HG03159 (cell line): ENCODE measurements around the gene METTL15.
"Not testable (repeated sequence)": the region's sequence is repeated elsewhere in the genome, so short reads cannot be mapped to it uniquely, and the experiment has no call there.

Experiments
- ATAC-seq: cut with Tn5 transposase; IDR thresholded peaks from one replicate; pipeline ENCODE4 v1.9.1; 2021; ENCODE audit warnings: mild to moderate bottlenecking, moderate library complexity; ENCODE audit not compliant: unreplicated experiment

Gene METTL15, protein sequence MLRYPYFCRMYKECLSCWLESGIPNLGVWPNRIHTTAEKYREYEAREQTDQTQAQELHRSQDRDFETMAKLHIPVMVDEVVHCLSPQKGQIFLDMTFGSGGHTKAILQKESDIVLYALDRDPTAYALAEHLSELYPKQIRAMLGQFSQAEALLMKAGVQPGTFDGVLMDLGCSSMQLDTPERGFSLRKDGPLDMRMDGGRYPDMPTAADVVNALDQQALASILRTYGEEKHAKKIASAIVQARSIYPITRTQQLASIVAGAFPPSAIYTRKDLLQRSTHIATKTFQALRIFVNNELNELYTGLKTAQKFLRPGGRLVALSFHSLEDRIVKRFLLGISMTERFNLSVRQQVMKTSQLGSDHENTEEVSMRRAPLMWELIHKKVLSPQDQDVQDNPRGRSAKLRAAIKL

DNA sequence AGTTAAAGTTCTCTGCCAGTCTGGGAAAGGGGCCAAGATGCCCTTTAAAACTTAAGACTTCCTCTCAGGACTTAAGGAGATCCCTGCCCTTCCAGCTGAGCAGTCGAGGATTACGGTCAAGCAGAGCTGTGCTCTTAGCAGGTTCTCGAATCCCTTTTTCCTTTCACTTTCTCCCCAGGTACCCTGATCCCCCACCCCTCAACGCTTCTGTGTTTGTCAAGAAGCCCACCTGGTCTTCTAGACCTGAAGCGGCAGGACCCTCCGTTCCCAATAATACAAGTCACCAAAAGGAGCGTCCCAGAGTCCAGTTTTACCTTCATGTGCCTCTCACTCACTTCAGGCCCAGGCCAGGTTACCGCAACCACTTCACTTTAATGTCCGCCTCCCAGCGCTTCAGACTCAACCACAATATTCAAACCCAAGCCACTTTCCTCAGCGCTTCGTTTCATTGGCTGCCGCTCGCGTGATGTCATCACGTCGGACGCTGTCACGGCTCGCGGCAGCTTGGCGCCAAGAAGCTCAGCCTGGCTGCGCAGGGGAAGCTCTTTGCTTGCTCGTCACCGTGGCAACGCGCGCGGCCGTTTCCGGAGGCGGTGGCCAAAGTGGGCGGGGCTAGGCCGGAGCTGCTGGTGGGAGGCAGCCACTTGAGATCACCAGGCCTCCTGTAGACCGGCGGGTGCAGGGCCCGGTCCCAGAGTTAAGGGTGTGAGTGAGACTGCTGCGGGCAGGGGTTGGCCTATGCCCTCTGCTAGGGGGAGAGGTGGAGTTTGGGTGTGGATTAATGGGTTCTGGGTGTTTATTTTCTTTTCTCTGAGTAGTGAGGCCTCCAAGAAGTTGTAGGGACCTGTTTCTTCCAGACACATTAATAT is at the start of gene METTL15, which contains the start of gene KIF18A:
Gene METTL15 (plus strand): TSS at position 639 of the 869 bp plus-strand sequence. CDS start 4,947 bp downstream, outside the sequence.
Gene KIF18A (minus strand): TSS at position 407 of the 869 bp plus-strand sequence. CDS start 10,209 bp downstream, outside the sequence.
- ATAC-seq: peak; percentile 90

DNA sequence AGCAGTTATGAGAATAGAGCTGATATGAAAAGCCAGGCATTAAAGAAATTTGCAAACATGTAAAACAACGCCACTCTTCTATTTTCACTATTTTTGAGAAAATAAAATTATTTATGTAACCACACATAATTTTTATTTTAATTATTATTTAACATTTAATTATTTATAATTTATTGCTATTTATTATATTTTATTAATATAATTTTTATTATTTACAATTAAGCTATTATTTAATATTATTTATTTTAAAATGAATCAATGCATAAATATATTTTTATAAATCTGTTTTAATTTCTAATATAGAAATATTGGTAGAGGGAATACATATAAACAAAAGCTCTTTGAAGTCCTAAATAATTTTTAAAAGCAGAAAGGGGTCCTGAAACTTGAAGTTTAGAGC is 36.9 kb upstream of the METTL15 start:
- ATAC-seq: no peak

DNA sequence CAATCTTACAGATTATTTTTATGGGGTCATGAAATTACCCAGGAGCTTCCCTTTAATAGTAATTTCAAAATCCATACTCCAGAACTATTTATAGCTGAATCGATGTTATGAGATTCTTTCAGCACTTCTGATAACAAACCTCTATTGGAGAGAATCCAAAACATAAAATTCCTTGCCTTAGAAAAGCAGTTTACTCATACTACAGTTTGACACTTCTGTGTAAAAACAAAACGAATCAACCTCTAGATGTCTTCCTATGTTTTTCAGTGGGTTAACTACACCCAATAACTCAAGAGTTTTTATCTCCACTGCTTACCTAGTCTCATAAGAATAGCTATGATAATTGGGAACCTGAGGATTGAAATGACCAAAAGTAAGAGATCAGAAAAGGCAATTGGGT is 35.9 kb upstream of the METTL15 start:
- ATAC-seq: no peak

DNA sequence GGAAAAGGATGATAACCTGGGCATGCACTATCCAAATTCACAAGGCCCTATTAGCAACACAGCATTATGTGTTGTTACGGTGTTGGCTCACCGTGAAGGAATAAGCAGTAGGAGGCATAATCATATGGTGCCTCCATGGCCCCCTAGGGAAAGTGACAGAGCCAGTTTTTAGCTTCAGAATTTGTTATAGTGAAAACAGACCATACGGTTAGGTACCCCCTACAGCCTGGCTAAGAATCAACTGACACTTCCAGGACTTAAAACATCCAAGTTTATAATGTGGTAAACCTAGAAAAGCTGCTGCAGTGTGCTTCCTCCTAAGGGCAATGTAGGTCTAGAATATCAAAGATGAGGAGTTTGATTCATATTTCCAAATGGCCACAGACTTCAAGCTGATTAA is 30.7 kb upstream of the METTL15 start:
- no peak for ATAC-seq

DNA sequence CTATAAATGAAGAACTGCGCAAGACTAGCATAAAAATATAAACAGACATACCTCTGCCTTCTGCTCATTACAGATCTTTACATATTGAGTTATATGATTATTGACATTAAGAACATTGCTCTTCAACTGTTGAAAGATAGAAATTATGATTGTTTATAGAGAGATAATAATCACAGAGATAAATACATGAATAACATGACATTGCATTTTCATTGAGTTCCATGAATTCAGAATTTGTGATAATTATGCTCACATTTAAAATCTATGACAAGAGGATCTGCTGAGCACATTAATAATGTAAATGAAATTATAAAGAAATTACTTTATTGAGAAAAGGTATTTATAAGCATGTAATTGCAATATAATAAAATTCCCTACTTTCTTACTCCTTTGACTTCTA is 25.1 kb upstream of the METTL15 start:
- ATAC-seq: no peak

DNA sequence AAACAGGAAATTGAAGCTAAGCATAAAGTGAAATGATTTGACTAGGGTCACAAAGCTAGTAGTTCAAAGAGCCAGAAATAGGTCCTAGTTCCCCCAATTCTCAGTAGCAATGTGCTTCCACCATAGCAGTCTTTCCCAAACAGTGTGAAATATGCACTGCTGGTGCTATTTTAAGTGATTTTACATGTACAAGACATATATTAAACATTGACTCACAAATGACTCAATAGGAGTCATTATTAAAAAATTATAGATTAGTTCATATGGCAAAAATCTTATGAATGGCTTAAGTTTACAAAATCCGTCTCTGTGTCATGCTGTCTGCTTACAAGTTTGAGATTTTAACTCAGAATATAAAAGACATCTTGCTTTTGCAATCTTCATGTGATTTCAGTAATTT is 21.6 kb upstream of the METTL15 start:
- no peak for ATAC-seq

DNA sequence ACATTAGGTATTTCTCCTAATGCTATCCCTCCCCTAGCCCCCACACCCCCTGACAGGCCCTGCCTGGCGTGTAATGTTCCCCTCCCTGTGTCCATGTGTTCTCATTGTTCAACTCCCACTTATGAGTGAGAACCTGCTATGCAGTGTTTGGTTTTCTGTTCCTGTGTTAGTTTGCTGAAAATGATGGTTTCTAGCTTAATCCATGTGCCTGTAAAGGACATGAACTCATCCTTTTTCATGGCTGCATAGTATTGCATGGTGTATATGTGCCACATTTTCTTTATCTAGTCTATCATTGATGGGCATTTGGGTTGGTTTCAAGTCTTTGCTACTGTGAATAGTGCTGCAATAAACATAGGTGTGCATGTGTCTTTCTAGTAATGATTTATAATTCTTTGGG is 21.0 kb upstream of the METTL15 start:
- not testable (repeated sequence) for ATAC-seq

DNA sequence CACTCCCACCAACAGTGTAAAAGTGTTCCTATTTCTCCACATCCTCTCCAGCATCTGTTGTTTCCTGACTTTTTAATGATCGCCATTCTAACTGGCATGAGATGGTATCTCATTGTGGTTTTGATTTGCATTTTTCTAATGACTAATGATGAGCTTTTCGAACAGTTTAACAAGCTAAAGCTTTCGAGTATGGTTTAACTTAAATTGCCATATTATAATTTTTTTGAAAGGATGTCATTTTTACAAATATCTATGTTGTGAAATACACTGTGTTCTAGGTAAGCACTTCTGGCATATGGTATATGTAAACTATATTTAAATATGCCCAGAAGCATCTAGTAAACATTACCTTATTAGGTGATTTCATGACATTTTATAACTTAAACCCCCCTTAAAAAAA is 20.5 kb upstream of the METTL15 start:
- not testable (repeated sequence) for ATAC-seq

DNA sequence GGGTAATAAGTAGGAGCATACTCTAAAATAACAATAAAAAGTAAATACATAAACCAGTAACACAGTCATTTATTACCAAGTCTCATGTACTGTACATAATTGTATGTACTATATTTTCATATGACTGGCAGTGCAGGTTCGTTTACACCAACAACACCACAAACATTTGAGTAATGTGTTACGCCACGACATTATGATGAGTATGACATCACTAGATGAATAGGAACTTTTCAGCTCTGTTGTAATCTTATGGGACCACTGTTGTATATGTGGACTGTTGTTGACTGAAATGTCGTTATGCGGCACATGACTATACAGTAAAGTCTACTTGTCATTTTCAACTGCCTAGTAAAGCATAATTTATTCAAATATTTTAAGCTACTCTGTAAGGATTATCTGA is 18.8 kb upstream of the METTL15 start:
- ATAC-seq: no peak

DNA sequence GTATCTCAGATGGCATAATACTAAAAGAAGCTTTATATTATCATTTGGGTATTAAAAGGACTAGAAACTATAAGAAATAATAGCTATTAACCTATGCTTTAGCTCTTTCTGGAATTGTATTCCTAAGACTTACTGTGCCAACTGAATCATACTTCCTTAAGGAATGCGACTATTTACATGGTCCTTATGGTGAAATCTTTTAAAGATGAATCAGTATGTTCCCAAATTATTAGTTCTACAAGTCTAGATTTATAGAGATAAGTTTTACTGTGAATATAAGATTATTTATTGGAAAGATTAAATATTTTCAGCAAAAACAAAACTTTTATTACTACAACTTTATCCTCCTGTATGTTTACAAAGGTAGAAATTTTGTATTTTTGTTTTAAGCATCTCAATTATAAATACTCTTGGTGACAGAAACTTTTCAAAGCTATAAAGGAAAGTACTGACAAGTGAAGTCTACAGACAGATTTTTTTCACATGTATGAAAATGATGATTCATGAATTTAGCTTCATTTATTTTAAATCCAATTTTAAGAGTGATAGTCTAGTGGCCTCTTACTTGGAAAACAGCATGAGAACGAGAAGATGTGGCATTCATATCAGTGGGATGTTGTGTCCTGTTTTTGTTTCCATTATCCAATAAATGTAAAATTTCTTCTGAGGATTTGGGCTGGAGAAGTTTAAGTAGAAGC is 18.0 kb upstream of the METTL15 start:
- no peak for ATAC-seq

DNA sequence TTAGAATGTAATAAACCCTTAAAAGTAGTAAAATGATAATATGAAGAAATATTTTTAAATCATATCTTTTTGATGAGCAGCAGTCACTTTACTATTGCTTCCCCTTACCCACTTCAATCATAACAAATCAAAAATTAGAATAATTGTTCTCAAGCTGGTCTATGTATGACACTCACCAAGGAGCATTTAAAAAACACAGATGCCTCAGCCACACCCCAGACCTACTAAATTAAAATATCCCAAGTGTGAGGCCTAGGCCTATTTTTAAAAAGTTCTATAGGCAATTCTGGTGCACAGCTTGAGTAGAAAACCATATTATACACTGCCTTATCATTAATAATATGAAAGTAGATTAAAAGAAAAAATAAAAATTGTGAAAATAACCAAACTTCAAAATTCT is 15.4 kb upstream of the METTL15 start:
- no peak for ATAC-seq

DNA sequence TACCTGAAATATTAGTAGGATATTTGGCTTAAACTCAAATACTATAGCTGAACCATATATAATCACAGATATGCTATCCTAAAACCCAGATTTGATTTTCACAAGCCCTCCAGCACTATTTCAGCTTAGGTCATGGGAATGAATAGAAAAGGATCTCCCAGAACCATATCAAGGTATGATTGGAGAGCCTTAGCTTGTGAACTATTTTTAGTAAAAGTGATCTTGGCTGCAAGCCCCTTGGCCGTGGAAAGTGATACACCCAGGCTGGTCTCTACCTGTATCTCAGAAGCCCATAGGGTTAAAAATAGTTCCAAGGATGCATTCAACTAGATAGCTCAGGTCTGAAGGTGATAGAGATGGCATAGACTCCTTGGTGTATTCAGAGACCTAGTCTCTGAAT is 9.9 kb upstream of the METTL15 start:
- ATAC-seq: no peak

DNA sequence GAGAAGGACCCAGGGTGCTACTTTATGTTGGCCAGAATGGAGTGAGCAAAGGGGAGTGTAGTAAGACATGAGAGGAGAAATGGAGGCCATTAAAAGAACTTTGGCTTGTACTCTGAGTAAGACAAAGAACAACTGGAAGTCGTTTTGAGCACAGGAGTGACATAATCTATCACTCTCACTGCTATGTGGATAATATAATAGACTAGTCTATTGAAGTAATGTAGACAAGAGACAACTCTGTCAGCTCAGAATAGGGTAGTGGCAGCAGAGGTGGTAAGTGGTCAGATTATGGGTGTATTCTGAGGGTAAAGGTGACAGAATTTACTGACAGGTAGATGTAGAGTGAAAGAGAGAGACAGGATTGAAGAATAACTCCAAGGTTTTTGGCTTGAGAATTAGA is 8.5 kb upstream of the METTL15 start:
- ATAC-seq: no peak

DNA sequence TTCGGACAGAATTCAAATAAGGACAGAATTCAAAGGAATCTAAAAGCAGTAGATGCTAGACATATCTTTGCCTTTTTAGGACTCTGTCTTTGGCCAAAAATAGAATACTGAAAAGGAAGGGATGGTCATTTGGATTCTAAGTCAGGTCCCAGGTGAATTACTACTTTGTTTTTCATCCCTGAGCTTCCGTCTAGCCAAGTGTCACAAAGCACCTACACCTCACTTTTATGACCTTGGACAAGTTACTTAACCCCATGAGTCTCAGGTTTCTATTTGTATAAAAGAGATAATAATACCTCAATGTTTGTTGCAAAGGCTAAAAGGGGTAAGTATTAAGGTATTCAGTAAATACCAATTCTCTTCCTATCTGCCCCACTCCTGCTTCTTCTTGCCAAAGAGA is 7.5 kb upstream of the METTL15 start:
- no peak for ATAC-seq

DNA sequence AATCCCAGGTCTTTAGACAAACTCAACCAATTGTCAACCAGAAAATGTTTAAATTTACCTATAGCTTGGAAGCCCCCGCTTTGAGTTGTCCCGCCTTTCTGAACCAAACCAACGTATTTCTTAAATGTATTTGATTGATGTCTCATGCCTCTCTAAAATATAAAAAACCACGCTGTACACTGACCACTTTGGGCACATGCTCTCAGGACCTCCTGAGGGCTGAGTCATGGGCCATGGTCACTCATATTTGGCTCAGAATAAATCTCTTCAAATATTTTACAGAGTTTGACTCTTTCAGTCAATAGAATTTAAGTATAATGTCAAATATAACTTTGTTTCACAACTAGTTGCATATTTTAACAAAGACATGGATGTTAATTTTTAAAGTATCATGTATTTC is 5.9 kb upstream of the METTL15 start:
- not testable (repeated sequence) for ATAC-seq

DNA sequence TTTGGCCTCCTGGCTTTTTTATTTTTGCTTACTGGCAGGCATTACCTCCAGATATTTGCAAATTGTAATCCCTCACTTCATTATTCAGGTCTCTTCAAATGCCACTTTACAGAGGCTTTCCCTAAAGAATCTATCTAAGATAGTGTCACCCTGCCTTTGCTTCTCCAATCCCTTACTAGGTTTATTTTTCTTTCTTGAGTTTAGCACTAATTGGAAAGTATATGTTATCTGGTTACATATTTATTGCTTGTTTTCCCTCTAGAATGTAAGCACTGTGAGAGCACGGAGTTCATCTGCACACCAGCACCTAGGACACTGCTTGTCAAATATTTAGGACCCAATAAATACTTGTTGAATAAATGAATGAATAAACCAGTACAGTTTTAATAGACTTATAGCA is 3.8 kb upstream of the METTL15 start:
- ATAC-seq: no peak

DNA sequence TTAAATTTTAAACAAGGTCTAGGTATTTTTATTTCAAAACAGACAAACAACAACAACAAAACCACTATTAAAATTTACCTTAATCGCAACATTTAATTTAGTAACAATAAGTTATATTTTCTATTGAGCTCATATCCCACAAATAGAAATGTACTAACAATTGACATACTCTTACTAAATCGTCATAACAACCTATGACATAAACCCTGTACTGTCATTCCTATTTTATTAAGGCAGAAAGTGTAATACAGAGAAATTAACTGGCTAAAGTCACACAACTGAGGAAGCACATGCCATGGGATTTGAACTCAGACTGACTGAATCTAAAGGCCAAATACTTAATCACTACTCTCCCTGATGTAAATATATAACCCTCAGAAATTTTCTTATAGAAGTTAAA is 3.2 kb upstream of the METTL15 start:
- no peak for ATAC-seq

DNA sequence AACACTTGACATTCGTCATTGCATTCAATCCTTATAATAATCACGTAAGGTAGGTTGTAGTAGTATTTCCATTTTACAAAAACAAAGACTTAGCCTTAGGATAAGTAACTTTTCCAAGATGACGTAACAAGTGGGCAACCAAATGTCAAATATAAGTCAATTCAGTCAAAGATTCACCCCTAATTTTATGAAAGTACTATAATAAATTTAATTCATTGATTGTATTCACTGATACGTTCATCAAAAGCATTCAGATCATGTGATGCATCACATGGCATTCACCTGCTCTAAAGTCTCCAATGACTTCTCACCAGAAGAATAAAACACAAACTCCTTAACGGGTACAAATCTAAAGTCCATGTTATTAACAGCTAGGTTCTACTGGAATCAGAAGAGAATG is 2.3 kb upstream of the METTL15 start:
- ATAC-seq: no peak

DNA sequence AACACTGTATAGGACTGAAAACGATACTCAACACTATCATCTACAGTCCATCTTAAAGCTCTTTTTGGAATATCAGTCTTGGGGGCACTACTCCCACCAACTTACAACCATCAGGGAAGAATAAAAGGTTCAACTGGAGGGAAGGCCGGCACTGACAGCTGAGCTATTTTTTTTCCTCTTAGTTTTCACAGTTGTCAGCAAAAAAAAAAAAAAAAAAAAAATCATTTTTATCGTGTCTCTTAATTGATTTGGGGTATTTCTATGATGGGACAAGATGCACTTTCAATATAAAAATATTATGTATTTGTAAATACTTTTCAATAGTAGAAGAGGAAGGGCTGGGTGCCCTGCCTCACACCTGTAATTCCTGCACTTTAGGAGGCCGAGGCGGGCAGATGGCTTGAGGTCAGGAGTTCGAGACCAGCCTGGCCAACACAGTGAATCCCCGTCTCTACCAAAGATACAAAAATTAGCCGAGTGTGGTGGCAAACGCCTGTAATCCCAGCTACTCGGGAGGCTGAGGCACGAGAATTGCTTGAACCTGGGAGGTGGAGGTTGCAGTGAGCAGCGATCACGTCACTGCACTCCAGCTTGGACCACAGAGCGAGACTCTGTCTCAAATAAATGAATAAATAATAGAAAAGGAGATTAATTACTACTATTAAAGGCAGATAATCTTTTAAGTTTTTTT is 1.7 kb upstream of the METTL15 start:
- ATAC-seq: no peak

DNA sequence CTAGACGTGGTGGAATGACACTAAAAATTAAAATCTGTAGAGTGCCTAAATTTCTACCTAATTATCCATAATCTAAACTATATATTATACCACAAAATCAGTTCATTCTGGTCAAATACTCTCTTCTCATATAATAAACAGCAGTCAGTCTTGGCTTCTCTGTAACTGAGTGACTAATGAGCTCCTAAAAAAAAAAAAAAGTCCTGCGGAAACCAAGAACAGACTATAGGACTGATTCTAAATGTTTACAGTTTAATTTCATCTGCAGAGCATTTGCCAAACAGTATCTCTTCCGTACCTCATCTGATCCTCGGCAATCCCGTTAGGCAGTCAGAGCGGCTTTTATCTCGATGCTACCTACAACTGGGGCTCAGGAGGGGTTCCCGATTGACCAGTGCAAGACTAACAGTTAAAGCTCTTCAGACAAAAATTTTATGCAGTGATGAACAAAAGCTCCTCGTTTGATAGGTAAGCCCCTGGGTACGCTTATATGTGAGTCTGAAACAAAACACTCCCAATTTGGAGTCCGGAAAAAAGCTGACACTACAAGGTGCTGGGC is 918 bp upstream of the METTL15 start:
- ATAC-seq: peak; percentile 1
